Immature natural killer cell (primary cell): ENCODE results near the gene KIRREL3. TPM values are rescaled to one million over a fixed set of nuclear protein-coding genes. Genes with fewer than 3 reads are reported as not detected.
A peak's percentile ranks its signal among the peaks of the same experiment; 100 is the strongest.

Source experiments
- DNase-seq, 3 donors: peaks; one replicate each; pipeline ENCODE4 v3.0.0; 2022; ENCODE audit warnings: mixed read lengths in 1 of 3
- H3K27ac Mint-ChIP-seq, 6 donors: one replicate each; pipeline ENCODE4 v1.8.0; 2020; ENCODE audit warnings: mixed read lengths in 6 of 6, mild to moderate bottlenecking in 5 of 6, inconsistent platforms in 4 of 6, moderate library complexity in 3 of 6
- H3K27me3 Mint-ChIP-seq, 3 donors: one replicate each; pipeline ENCODE4 v1.8.0; 2020 to 2021; ENCODE audit warnings: low read depth in 3 of 3, mild to moderate bottlenecking in 3 of 3, mixed read lengths in 3 of 3, moderate library complexity in 3 of 3, inconsistent platforms in 1 of 3
- H3K36me3 Mint-ChIP-seq, 3 donors: one replicate each; pipeline ENCODE4 v1.8.0; 2020; ENCODE audit warnings: mixed read lengths in 3 of 3, inconsistent platforms in 2 of 3, mild to moderate bottlenecking in 2 of 3
- H3K4me1 Mint-ChIP-seq, 2 donors: one replicate each; pipeline ENCODE4 v1.8.0; 2020; ENCODE audit warnings: inconsistent platforms in 2 of 2, mild to moderate bottlenecking in 2 of 2, mixed read lengths in 2 of 2, moderate library complexity in 1 of 2
- H3K4me3 Mint-ChIP-seq, 5 donors: one replicate each; pipeline ENCODE4 v1.8.0; 2020; ENCODE audit warnings: mild to moderate bottlenecking in 5 of 5, mixed read lengths in 5 of 5, inconsistent platforms in 3 of 5, moderate library complexity in 3 of 5
- H3K9me3 Mint-ChIP-seq, 6 donors: one replicate each; pipeline ENCODE4 v1.8.0; 2020; ENCODE audit warnings: mild to moderate bottlenecking in 6 of 6, mixed read lengths in 6 of 6, inconsistent platforms in 4 of 6, moderate library complexity in 3 of 6
- polyA plus RNA-seq, 3 donors: library from polyadenylated mRNA; unstranded; fragments of 300-500 nt; fragmentation: Illumina TruSeq; gene quantifications; one replicate each; pipeline ENCODE4 v1.2.3, GENCODE V29; 2021

KIRREL3 gene
- polyA plus RNA-seq, 3 donors from 2014 or later, result 0.66 TPM; not detected in 2

- Mint-ChIP-seq H3K4me3 (no peak overlapping the region), H3K27me3 (peaks cover 0 to 12% (median 9%) of the 10 kb centered on the region in 3 donors), H3K36me3 (no peaks in the 10 kb centered on the region), H3K4me1 (no peaks in the 10 kb centered on the region), H3K27ac (no peak overlapping the region), H3K9me3 (peaks cover 0 to 3% (median under 1%) of the 10 kb centered on the region in 6 donors)
- DNase-seq, result no peak
Measured at GRCh38 chr11:126901783-126902182, 98.8 kb downstream of the KIRREL3 start.

DNA sequence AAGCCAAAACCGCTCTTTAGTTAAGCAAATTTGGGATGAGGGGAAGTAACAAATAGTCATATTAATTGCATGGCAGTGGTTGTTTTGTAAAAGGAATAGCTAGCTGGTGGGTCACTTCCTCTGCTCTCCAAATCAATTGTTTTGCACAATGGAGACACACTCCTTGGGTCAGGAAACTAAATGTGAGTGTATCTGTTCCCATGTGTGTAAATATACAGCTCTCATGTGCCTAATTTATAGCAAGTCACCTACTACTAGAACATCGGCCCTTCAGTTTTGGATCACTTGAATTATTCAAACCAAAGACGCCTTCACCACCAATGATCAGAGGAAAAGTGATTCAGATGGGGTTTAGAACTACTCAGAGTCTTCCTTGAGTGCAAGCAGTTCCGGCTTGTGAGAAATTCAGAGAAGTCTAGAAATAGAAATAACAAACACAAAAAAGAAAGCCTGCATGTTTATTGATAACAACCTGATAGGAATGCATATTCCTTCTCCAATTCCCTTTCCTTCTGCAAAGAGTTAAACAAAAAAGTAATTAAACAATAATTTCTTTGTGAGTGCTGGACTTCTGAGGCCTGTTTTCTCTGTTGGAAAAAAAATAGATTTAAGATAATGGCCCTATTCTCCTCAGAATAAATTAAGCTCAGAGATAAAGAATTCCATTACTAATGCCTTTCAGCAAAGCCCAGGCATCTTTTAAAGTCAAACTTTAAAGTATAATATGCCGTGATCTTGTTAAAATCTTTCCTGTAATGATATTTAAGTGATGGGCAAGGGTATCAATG, 100.4 kb downstream of the KIRREL3 start:
- H3K4me3 Mint-ChIP-seq, result no peak overlapping the region
- DNase-seq, result no peak
- H3K9me3 Mint-ChIP-seq, result peaks cover 0 to 6% (median under 1%) of the 10 kb centered on the region in 6 donors
- no peaks in the 10 kb centered on the region for H3K36me3 Mint-ChIP-seq
- no peaks in the 10 kb centered on the region for H3K4me1 Mint-ChIP-seq
- H3K27ac Mint-ChIP-seq, result no peak overlapping the region
- H3K27me3 Mint-ChIP-seq, result peaks cover 0 to 9% (median 7%) of the 10 kb centered on the region in 3 donors

DNA sequence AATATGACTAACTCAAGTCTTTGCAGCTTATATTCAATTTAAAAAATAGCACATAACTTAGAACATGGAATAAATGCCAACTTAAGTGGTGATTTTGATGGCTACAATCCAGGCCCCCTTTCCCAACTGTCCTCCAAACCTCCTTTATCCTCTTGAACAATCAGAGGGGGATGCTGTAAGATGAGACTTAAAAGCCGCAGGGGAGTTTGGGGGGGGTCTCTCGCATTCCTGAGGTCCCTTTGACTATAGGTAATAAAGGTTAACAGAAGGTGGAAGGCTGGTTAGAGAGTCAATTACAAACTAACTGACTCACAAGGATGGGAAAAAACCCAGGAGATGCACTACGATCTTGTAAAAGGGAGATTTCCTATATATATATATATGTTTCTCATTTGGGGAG, 101.8 kb downstream of the KIRREL3 start:
- no peak for DNase-seq
- peaks cover 0 to 6% (median 2%) of the 10 kb centered on the region in 6 donors for H3K9me3 Mint-ChIP-seq
- no peak overlapping the region for H3K27ac Mint-ChIP-seq
- peaks cover 0 to 10% (median 7%) of the 10 kb centered on the region in 3 donors for H3K27me3 Mint-ChIP-seq
- no peaks in the 10 kb centered on the region for H3K4me1 Mint-ChIP-seq
- H3K4me3 Mint-ChIP-seq, result no peak overlapping the region
- H3K36me3 Mint-ChIP-seq, result no peaks in the 10 kb centered on the region

- Mint-ChIP-seq H3K4me3 (no peak overlapping the region), H3K4me1 (no peaks in the 10 kb centered on the region), H3K9me3 (peaks cover 0 to 6% (median 2%) of the 10 kb centered on the region in 6 donors), H3K36me3 (no peaks in the 10 kb centered on the region), H3K27ac (no peak overlapping the region), H3K27me3 (peaks cover 0 to 12% (median 8%) of the 10 kb centered on the region in 3 donors)
- no peak for DNase-seq
Measured at GRCh38 chr11:126897430-126897829, 103.1 kb downstream of the KIRREL3 start.

DNA sequence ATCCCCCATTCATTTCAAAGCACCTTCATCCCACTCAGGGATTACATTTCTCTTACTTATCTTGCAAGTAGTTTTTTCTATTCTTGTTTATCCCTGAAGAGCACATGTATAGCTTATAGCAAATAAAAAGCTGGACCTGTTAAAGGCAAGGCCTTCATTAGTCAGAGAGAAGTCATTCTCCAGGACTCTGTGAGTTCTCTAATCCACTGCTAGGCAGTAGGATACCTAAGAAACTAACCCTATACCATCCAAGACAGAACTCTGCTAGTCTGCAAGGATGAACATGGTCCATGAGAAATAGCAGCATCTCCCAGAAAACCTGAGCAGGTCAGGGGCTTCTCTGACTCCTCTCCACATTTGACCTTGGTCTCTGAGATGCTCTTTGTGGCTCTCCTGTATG, 104.5 kb downstream of the KIRREL3 start:
- Mint-ChIP-seq H3K4me3 (no peak overlapping the region), H3K36me3 (no peaks in the 10 kb centered on the region), H3K9me3 (peaks cover 0 to 6% (median 2%) of the 10 kb centered on the region in 6 donors), H3K4me1 (no peaks in the 10 kb centered on the region), H3K27me3 (peaks cover 0 to 9% (median 7%) of the 10 kb centered on the region in 3 donors), H3K27ac (no peak overlapping the region)
- DNase-seq, result no peak

DNA sequence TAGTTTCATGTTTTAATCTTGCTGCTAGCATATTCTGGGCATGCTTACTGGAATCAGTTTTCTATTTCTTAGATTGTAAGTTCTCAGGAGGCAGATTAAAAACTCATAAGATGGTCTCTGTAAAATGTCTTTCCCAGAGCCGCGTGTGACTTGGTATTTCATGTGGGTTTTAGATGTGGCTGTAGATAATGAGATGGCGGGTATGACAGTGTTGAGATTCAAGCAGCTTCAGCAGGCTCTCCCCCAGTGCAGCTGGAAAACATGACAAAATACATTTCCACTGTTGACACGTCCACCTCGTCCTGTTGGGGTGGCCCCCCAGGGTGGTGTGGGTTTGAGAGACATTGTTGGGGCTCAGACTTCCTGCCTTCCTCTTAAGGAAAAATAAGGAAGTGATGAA, 106.8 kb downstream of the KIRREL3 start:
- Mint-ChIP-seq H3K36me3 (no peaks in the 10 kb centered on the region), H3K27ac (no peak overlapping the region), H3K4me3 (no peak overlapping the region), H3K9me3 (peaks cover 0 to 6% (median 2%) of the 10 kb centered on the region in 6 donors), H3K4me1 (no peaks in the 10 kb centered on the region), H3K27me3 (peaks cover 3 to 9% (median 7%) of the 10 kb centered on the region in 3 donors)
- DNase-seq, result no peak

- Mint-ChIP-seq H3K4me3 (no peak overlapping the region), H3K27ac (no peak overlapping the region), H3K4me1 (no peaks in the 10 kb centered on the region), H3K36me3 (no peaks in the 10 kb centered on the region), H3K27me3 (peaks cover 3 to 6% (median 6%) of the 10 kb centered on the region in 3 donors), H3K9me3 (peaks cover 0 to 6% (median 2%) of the 10 kb centered on the region in 6 donors)
- no peak for DNase-seq
Measured at GRCh38 chr11:126892756-126893155, 107.8 kb downstream of the KIRREL3 start.

- Mint-ChIP-seq H3K4me3 (no peak overlapping the region), H3K4me1 (no peaks in the 10 kb centered on the region), H3K9me3 (peaks cover 0 to 4% (median 2%) of the 10 kb centered on the region in 6 donors), H3K27me3 (peaks cover 3 to 5% (median 3%) of the 10 kb centered on the region in 3 donors), H3K36me3 (no peaks in the 10 kb centered on the region), H3K27ac (no peak overlapping the region)
- no peak for DNase-seq
Measured at GRCh38 chr11:126891556-126892217, 108.9 kb downstream of the KIRREL3 start.

DNA sequence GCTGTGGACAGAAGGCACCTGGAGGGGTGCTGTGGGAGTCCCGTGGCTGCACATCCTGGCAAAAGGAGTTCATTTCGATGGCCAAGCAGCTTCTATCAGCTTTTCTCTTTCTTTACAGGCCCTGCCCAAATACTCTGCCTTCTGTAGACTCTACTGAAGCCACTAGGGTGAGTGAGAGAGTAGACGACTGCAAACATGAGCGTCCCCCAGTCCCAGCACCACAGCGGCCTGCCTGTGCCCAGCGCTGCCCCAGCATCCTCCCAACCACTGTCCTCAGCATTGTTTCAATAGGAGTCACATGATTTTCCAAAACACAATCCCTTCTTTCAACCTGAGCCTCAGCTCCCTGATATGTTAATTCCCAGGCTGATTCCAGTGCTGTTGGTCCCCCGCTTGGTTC, 110.0 kb downstream of the KIRREL3 start:
- H3K36me3 Mint-ChIP-seq, result no peaks in the 10 kb centered on the region
- H3K9me3 Mint-ChIP-seq, result peaks cover 0 to 3% (median 0%) of the 10 kb centered on the region in 6 donors
- peaks cover 3 to 5% (median 3%) of the 10 kb centered on the region in 3 donors for H3K27me3 Mint-ChIP-seq
- no peak overlapping the region for H3K4me3 Mint-ChIP-seq
- no peaks in the 10 kb centered on the region for H3K4me1 Mint-ChIP-seq
- H3K27ac Mint-ChIP-seq, result no peak overlapping the region
- DNase-seq, result no peak

- Mint-ChIP-seq H3K4me1 (no peaks in the 10 kb centered on the region), H3K36me3 (no peaks in the 10 kb centered on the region), H3K27ac (no peak overlapping the region), H3K4me3 (no peak overlapping the region), H3K27me3 (peaks cover 0 to 7% (median 6%) of the 10 kb centered on the region in 3 donors), H3K9me3 (no peaks in the 10 kb centered on the region)
- DNase-seq, result no peak
Measured at GRCh38 chr11:126888115-126888712, 112.4 kb downstream of the KIRREL3 start.

- Mint-ChIP-seq H3K36me3 (no peaks in the 10 kb centered on the region), H3K4me1 (no peaks in the 10 kb centered on the region), H3K27ac (no peak overlapping the region), H3K9me3 (no peaks in the 10 kb centered on the region), H3K27me3 (peaks cover 0 to 13% (median 3%) of the 10 kb centered on the region in 3 donors), H3K4me3 (no peak overlapping the region)
- DNase-seq, result no peak
Measured at GRCh38 chr11:126886636-126887035, 113.9 kb downstream of the KIRREL3 start.

DNA sequence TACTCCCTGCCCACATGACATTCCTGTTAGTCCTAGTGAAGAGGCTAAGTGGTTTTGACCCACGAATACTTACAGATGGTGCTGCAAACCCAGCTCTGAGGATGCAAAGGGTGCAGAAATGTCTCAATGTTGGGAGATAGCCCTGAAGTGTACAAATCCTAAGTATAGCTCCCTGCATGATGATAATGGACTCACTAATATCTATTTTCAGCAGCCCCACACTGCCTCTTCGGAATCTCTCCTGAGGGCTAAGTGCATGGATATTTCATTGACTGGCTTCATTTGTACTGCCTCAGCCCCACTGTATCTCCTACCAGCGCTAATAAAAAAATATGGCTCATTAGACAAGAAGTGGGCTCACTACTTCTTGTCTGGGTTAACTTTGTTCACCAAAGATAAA, 114.5 kb downstream of the KIRREL3 start:
- no peaks in the 10 kb centered on the region for H3K4me1 Mint-ChIP-seq
- no peaks in the 10 kb centered on the region for H3K9me3 Mint-ChIP-seq
- peaks cover 0 to 13% (median 3%) of the 10 kb centered on the region in 3 donors for H3K27me3 Mint-ChIP-seq
- no peak overlapping the region for H3K4me3 Mint-ChIP-seq
- H3K27ac Mint-ChIP-seq, result no peak overlapping the region
- DNase-seq, result no peak
- no peaks in the 10 kb centered on the region for H3K36me3 Mint-ChIP-seq

DNA sequence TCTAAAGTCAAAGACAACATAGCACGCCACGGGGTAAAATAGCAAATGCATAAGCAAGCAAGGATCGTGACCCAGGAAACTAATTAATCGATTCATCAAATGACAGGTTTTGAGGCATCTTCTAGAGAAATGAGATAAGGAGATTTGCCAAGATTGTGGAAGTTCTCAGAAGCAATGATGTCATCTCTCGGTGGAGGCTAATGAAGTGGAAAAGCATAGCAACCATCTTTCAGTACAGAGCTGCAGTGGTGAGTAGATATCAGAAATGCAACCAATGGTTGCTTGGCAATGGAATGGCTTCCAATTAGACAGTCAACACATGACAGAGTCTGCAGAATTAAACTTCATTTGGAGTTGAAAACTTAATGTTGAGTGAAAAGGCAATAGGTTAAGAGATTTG, 116.0 kb downstream of the KIRREL3 start:
- peak overlapping the region in 1 of 6 donors; percentile 6 for H3K27ac Mint-ChIP-seq
- H3K4me1 Mint-ChIP-seq, result no peaks in the 10 kb centered on the region
- H3K36me3 Mint-ChIP-seq, result no peaks in the 10 kb centered on the region
- no peak for DNase-seq
- no peaks in the 10 kb centered on the region for H3K9me3 Mint-ChIP-seq
- no peak overlapping the region for H3K4me3 Mint-ChIP-seq
- peaks cover 3 to 10% (median 3%) of the 10 kb centered on the region in 3 donors for H3K27me3 Mint-ChIP-seq

DNA sequence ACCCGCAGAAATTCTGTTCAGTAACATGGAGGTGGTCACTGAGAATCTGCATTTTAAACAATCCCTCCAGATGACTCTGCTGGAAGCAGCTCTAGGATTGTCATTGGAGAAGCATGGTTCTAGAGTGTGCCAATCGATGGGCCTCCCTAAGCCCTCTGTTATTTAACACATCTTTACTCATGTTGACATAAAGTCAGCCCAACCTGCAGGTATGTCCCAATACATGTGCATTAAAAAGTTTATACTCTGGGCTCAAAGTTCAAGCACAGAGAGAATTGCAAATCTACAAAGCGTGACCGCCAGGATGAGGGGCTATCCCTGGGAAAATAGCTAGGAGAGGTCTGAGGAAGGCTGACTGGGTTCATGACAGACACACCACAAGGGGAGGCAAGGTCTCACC, 116.4 kb downstream of the KIRREL3 start:
- DNase-seq, result no peak
- Mint-ChIP-seq H3K27me3 (peaks cover 3 to 10% (median 3%) of the 10 kb centered on the region in 3 donors), H3K4me1 (no peaks in the 10 kb centered on the region), H3K9me3 (no peaks in the 10 kb centered on the region), H3K4me3 (no peak overlapping the region), H3K27ac (peak overlapping the region in 1 of 6 donors; percentile 6), H3K36me3 (no peaks in the 10 kb centered on the region)
